ENCODE results near the gene SIM2.

Gene SIM2

GRCh38 chr21:36709030-36709867 is 10.3 kb downstream of the SIM2 start:
- Histone ChIP-seq H3K36me3 (ENCODE audit: insufficient read depth, low read length) (no peaks in the 10 kb centered on the region), H3K9me3 (ENCODE audit: insufficient read depth, low read depth, low read length) (no peaks in the 10 kb centered on the region), H3K27me3 (ENCODE audit: insufficient read depth, low read length) (peaks cover 100% of the 10 kb centered on the region), H3K27ac (ENCODE audit: low read depth, low read length) (no peak overlapping the region), H3K4me3 (ENCODE audit: low read length) (peak overlapping the region; percentile 46; the same call in 1 of the 2 replicates), H3K9ac (ENCODE audit: low read depth, low read length) (no peak overlapping the region), H3K4me1 (ENCODE audit: insufficient read depth, low read length) (peaks cover 40% of the 10 kb centered on the region)
- 2% methylated on average over 53 of the region's 55 CpGs for WGBS

DNA sequence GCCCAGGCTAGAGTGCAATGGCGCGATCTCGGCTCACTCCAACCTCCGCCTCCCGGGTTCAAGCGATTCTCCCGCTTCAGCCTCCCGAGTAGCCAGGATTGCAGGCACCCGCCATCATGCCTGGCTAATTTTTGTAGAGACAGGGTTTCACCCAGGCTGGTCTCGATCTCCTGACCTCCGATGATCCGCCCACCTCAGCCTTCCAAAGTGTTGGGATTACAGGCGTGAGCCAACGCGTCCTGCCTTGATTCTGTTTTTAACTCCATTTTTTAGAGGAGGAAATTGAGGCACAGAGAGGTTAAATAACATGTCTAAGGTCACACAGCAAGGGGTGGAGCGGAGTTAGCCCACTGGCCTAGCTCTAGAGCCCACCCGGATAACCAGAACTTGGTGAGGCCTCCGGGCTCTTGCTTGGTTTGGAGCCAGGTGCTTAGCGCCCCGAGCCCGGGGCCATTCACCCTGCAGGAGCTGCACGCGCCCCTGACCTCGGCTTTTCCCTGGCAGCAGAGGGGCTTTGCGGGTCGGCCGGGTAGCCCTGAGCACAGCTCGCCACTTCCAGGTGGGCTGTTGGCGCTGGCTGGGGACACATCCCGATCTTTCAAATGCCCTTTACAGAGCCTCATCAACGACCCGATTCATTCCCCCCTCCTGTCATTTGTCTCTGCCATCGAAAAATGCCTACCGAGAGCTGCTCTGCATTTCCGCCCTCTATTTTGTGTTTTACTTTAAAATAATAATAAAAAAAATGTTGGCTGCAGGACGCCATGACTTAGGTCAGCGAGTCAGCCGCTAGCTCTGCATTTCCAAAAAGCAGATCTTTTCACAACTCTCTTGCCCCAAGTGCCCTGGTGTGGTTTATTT is 11.2 kb downstream of the SIM2 start:
- H3K27ac ChIP-seq (ENCODE audit: low read depth, low read length): no peak overlapping the region
- H3K9ac ChIP-seq (ENCODE audit: low read depth, low read length): no peak overlapping the region
- peak overlapping the region; percentile 46 for H3K4me3 ChIP-seq (ENCODE audit: low read length)
- peaks cover 34% of the 10 kb centered on the region for H3K4me1 ChIP-seq (ENCODE audit: insufficient read depth, low read length)
- H3K27me3 ChIP-seq (ENCODE audit: insufficient read depth, low read length): peaks cover 100% of the 10 kb centered on the region
- H3K36me3 ChIP-seq (ENCODE audit: insufficient read depth, low read length): no peaks in the 10 kb centered on the region
- H3K9me3 ChIP-seq (ENCODE audit: insufficient read depth, low read depth, low read length): no peaks in the 10 kb centered on the region
- 4% methylated on average over 38 of the region's 38 CpGs for WGBS

GRCh38 chr21:36710729-36711048 is 11.8 kb downstream of the SIM2 start:
- Histone ChIP-seq H3K4me1 (ENCODE audit: insufficient read depth, low read length) (peaks cover 31% of the 10 kb centered on the region), H3K4me3 (ENCODE audit: low read length) (peak overlapping the region; percentile 46), H3K9ac (ENCODE audit: low read depth, low read length) (no peak overlapping the region), H3K9me3 (ENCODE audit: insufficient read depth, low read depth, low read length) (no peaks in the 10 kb centered on the region), H3K27ac (ENCODE audit: low read depth, low read length) (no peak overlapping the region), H3K27me3 (ENCODE audit: insufficient read depth, low read length) (peaks cover 100% of the 10 kb centered on the region), H3K36me3 (ENCODE audit: insufficient read depth, low read length) (no peaks in the 10 kb centered on the region)
- WGBS: under 1% methylated on average over 12 of the region's 13 CpGs

GRCh38 chr21:36713746-36714145 is 14.8 kb downstream of the SIM2 start:
- Histone ChIP-seq H3K27ac (ENCODE audit: low read depth, low read length) (no peak overlapping the region), H3K4me3 (ENCODE audit: low read length) (no peak overlapping the region), H3K9me3 (ENCODE audit: insufficient read depth, low read depth, low read length) (no peaks in the 10 kb centered on the region), H3K9ac (ENCODE audit: low read depth, low read length) (no peak overlapping the region), H3K27me3 (ENCODE audit: insufficient read depth, low read length) (peaks cover 91% of the 10 kb centered on the region), H3K36me3 (ENCODE audit: insufficient read depth, low read length) (no peaks in the 10 kb centered on the region), H3K4me1 (ENCODE audit: insufficient read depth, low read length) (peaks cover 23% of the 10 kb centered on the region)
- 90% methylated on average over 2 of the region's 3 CpGs for WGBS

GRCh38 chr21:36716387-36716786 is 17.5 kb downstream of the SIM2 start:
- 100% methylated on average over 1 of the region's 2 CpGs for WGBS
- Histone ChIP-seq H3K4me1 (ENCODE audit: insufficient read depth, low read length) (peaks cover 11% of the 10 kb centered on the region), H3K9me3 (ENCODE audit: insufficient read depth, low read depth, low read length) (no peaks in the 10 kb centered on the region), H3K36me3 (ENCODE audit: insufficient read depth, low read length) (no peaks in the 10 kb centered on the region), H3K27me3 (ENCODE audit: insufficient read depth, low read length) (peaks cover 69% of the 10 kb centered on the region), H3K9ac (ENCODE audit: low read depth, low read length) (no peak overlapping the region), H3K27ac (ENCODE audit: low read depth, low read length) (no peak overlapping the region), H3K4me3 (ENCODE audit: low read length) (no peak overlapping the region)

DNA sequence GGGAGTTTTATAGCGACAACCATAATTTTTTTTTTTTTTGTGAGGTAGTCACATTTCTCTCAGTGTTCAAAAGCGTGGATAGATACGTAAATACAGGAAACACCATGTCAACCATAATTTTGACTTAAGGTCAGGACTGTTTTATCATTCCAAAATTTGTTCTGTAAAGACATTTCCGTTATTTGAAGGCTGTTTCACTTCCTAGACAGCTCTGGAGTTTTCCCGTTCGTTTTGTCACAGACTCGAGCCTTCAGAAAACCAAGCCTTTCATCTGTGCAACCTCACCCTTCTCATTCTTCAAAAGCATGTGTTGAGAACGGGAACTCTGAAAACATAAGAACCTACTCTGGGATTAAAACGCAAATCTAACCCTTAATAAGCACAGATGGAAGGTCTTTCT is 17.9 kb downstream of the SIM2 start:
- 90% methylated on average over 9 of the region's 9 CpGs for WGBS
- Histone ChIP-seq H3K9ac (ENCODE audit: low read depth, low read length) (no peak overlapping the region), H3K27me3 (ENCODE audit: insufficient read depth, low read length) (peaks cover 64% of the 10 kb centered on the region)

DNA sequence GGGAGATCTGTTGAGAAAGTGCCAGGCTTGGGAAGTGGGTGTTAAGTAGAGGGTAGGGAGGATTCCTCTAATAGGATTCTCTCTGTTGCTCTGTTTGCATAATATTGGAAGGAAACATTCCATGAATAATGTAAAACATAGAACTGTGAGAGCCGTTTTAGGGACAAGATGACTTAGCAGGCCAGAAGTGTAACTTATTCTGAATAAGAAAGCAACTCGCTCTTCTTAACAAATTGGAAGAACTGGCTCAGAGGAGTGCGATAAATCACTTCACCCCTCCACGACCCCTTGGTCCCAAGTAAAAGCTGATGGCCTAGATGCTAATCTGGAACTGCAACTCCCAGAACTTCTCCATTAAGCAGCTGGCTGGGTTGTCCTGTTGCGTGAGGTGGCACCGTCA is 19.1 kb downstream of the SIM2 start:
- Histone ChIP-seq H3K4me1 (ENCODE audit: insufficient read depth, low read length) (peaks cover 11% of the 10 kb centered on the region), H3K27me3 (ENCODE audit: insufficient read depth, low read length) (peaks cover 53% of the 10 kb centered on the region), H3K4me3 (ENCODE audit: low read length) (no peak overlapping the region), H3K36me3 (ENCODE audit: insufficient read depth, low read length) (no peaks in the 10 kb centered on the region), H3K9ac (ENCODE audit: low read depth, low read length) (no peak overlapping the region), H3K9me3 (ENCODE audit: insufficient read depth, low read depth, low read length) (no peaks in the 10 kb centered on the region), H3K27ac (ENCODE audit: low read depth, low read length) (no peak overlapping the region)
- 48% methylated on average over 6 of the region's 6 CpGs for WGBS

More for the DNA sequence above, 17.9 kb downstream of the SIM2 start:
- Histone ChIP-seq H3K27ac (ENCODE audit: low read depth, low read length) (no peak overlapping the region), H3K36me3 (ENCODE audit: insufficient read depth, low read length) (no peaks in the 10 kb centered on the region), H3K9me3 (ENCODE audit: insufficient read depth, low read depth, low read length) (no peaks in the 10 kb centered on the region), H3K4me3 (ENCODE audit: low read length) (no peak overlapping the region), H3K4me1 (ENCODE audit: insufficient read depth, low read length) (peaks cover 11% of the 10 kb centered on the region)

GRCh38 chr21:36718951-36719501 is 20.1 kb downstream of the SIM2 start:
- no peak overlapping the region for H3K27ac ChIP-seq (ENCODE audit: low read depth, low read length)
- H3K36me3 ChIP-seq (ENCODE audit: insufficient read depth, low read length): no peaks in the 10 kb centered on the region
- no peaks in the 10 kb centered on the region for H3K9me3 ChIP-seq (ENCODE audit: insufficient read depth, low read depth, low read length)
- H3K9ac ChIP-seq (ENCODE audit: low read depth, low read length): no peak overlapping the region
- peaks cover 11% of the 10 kb centered on the region for H3K4me1 ChIP-seq (ENCODE audit: insufficient read depth, low read length)
- 89% methylated on average over 18 of the region's 18 CpGs for whole genome bisulfite sequencing
- no peak overlapping the region for H3K4me3 ChIP-seq (ENCODE audit: low read length)
- H3K27me3 ChIP-seq (ENCODE audit: insufficient read depth, low read length): peaks cover 42% of the 10 kb centered on the region

GRCh38 chr21:36719614-36720013 is 20.7 kb downstream of the SIM2 start:
- 92% methylated on average over 10 of the region's 10 CpGs for WGBS
- Histone ChIP-seq H3K9me3 (ENCODE audit: insufficient read depth, low read depth, low read length) (no peaks in the 10 kb centered on the region), H3K4me3 (ENCODE audit: low read length) (no peak overlapping the region), H3K4me1 (ENCODE audit: insufficient read depth, low read length) (peaks cover 11% of the 10 kb centered on the region), H3K36me3 (ENCODE audit: insufficient read depth, low read length) (no peaks in the 10 kb centered on the region), H3K27me3 (ENCODE audit: insufficient read depth, low read length) (peaks cover 36% of the 10 kb centered on the region), H3K27ac (ENCODE audit: low read depth, low read length) (no peak overlapping the region), H3K9ac (ENCODE audit: low read depth, low read length) (no peak overlapping the region)

DNA sequence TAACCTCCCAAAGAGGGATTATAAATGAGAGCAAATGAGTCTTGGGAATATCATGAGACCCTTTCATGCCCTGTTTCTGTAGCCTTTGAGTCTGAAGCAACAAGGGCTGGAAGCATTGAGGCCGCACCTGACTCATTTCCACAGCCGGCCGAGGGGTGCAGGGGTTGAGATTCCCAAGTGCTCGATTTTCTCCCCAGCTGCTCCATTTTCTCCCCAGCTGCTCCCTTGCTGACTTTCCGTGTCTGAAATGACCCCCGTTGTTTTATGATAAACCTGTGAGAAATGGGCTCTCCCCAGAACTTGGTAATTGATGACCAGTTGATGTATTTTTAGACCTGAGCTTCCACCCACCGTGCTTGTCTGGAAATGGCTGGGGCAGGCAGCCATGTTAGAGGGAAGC is 22.9 kb downstream of the SIM2 start:
- Histone ChIP-seq H3K9ac (ENCODE audit: low read depth, low read length) (no peak overlapping the region), H3K9me3 (ENCODE audit: insufficient read depth, low read depth, low read length) (no peaks in the 10 kb centered on the region), H3K4me1 (ENCODE audit: insufficient read depth, low read length) (peaks cover 11% of the 10 kb centered on the region), H3K27me3 (ENCODE audit: insufficient read depth, low read length) (peaks cover 15% of the 10 kb centered on the region; the same call in 1 of the 2 replicates), H3K36me3 (ENCODE audit: insufficient read depth, low read length) (no peaks in the 10 kb centered on the region), H3K4me3 (ENCODE audit: low read length) (no peak overlapping the region), H3K27ac (ENCODE audit: low read depth, low read length) (no peak overlapping the region)
- WGBS: 95% methylated on average over 7 of the region's 7 CpGs
